CD4-positive, alpha-beta T cell treated with Interleukin-17A for 4 hours (primary cell): ENCODE data around the gene ATF1.
"Not testable (repeated sequence)": the region's sequence is repeated elsewhere in the genome, so short reads cannot be mapped to it uniquely, and the experiment has no call there.

Source experiments
- DNase-seq: peaks from one replicate; pipeline ENCODE4 v3.0.0-alpha.2; 2020; ENCODE audit warnings: mixed read lengths

The ATF1 gene

GRCh38 chr12:50806176-50806575 is 42.3 kb downstream of the ATF1 start:
- DNase-seq, result no peak

GRCh38 chr12:50809131-50809530 is 45.2 kb downstream of the ATF1 start:
- DNase-seq, result not testable (repeated sequence)

GRCh38 chr12:50814921-50815320 is 51.0 kb downstream of the ATF1 start:
- DNase-seq, result not testable (repeated sequence)

- DNase-seq, result no peak
Observed at GRCh38 chr12:50820177-50820576, 56.3 kb downstream of the ATF1 start.

GRCh38 chr12:50822082-50822481 is 58.2 kb downstream of the ATF1 start:
- no peak for DNase-seq

GRCh38 chr12:50823724-50824123 is 59.8 kb downstream of the ATF1 start:
- DNase-seq, result not testable (repeated sequence)

GRCh38 chr12:50824914-50825313 is 61.0 kb downstream of the ATF1 start:
- DNase-seq, result no peak

- DNase-seq, result no peak
Observed at GRCh38 chr12:50825372-50825838, 61.5 kb downstream of the ATF1 start.

- DNase-seq, result no peak
Observed at GRCh38 chr12:50828121-50828520, 64.2 kb downstream of the ATF1 start.

GRCh38 chr12:50828886-50829285 is 65.0 kb downstream of the ATF1 start:
- no peak for DNase-seq

- not testable (repeated sequence) for DNase-seq
Observed at GRCh38 chr12:50833801-50834200, 69.9 kb downstream of the ATF1 start.

GRCh38 chr12:50839042-50839441 is 75.1 kb downstream of the ATF1 start:
- DNase-seq, result no peak

GRCh38 chr12:50840809-50841487 is 77.0 kb downstream of the ATF1 start:
- DNase-seq, result no peak

GRCh38 chr12:50841716-50842531 is 78.0 kb downstream of the ATF1 start:
- DNase-seq, result no peak

GRCh38 chr12:50842637-50843493 is 79.0 kb downstream of the ATF1 start, which contains the start of gene TMPRSS12:
Gene TMPRSS12, plus strand, starts transcription at chr12:50842926. Its CDS starts 39 bp downstream, at chr12:50842965.
- no peak for DNase-seq

GRCh38 chr12:50845021-50845647 is 81.2 kb downstream of the ATF1 start:
- no peak for DNase-seq

GRCh38 chr12:50848963-50849362 is 85.1 kb downstream of the ATF1 start:
- no peak for DNase-seq

GRCh38 chr12:50855218-50855617 is 91.3 kb downstream of the ATF1 start:
- DNase-seq, result not testable (repeated sequence)

GRCh38 chr12:50855679-50856078 is 91.8 kb downstream of the ATF1 start:
- DNase-seq, result not testable (repeated sequence)

GRCh38 chr12:50859621-50860310 is 95.9 kb downstream of the ATF1 start:
- DNase-seq, result no peak

GRCh38 chr12:50862316-50862715 is 98.4 kb downstream of the ATF1 start:
- no peak for DNase-seq

GRCh38 chr12:50865266-50865665 is 101.4 kb downstream of the ATF1 start:
- no peak for DNase-seq
